HepG2 (cell line): ENCODE measurements around the gene GNPNAT1. TPM values are rescaled to one million over a fixed set of nuclear protein-coding genes. Genes with fewer than 3 reads are reported as not detected.

ENCODE experiments used
- ATAC-seq: fragments of 200-7000 bp; cut with Tn5 transposase; 3 replicates; pipeline ENCODE4 v1.9.1; 2020; ENCODE audit warnings: mild to moderate bottlenecking, moderate library complexity
- BruUV-seq: library from RNA; stranded (reverse); fragments of 400-500 nt; replicated peaks from 2 replicates; lab custom pipeline; 2021; lab: Mats Ljungman, UMichigan
- CTCF ChIA-PET: fragments of 300-600 bp; formaldehyde crosslinking; extraction: SDS; loops from one replicate; lab custom pipeline; 2021; ENCODE audit warnings: low total read pairs, inconsistent platforms, low intra/inter-chr PET ratio; lab: Yijun Ruan, JAX
- POLR2A ChIA-PET: fragments of 350-600 bp; sonication (Branson Sonifier 250); formaldehyde crosslinking; loops from one replicate; lab custom pipeline; 2020; ENCODE audit warnings: antibody characterized with exemption, inconsistent platforms; lab: Yijun Ruan, JAX
- DNase-seq: peaks from one replicate; pipeline ENCODE4 v3.0.0-alpha.2; 2015; ENCODE audit warnings: low spot score
- FAIRE-seq: peaks from 3 replicates; lab custom pipeline; 2011; peaks lifted over from hg19 to GRCh38; lab: Jason Lieb, UNC
- H2AFZ ChIP-seq: one replicate; pipeline ENCODE4 v1.6.1; 2011; ENCODE audit warnings: low read length, inconsistent platforms
- H3K27ac ChIP-seq: fragments of 300-600 bp; 3 replicates; pipeline ENCODE4 v1.8.0; 2011; ENCODE audit warnings: mixed run types, mild to moderate bottlenecking, mixed read lengths, low read length, inconsistent platforms; ENCODE audit not compliant: insufficient read depth; ENCODE audit errors: extremely low read length
- H3K27me3 ChIP-seq, 2 experiments: fragments of 200-600 bp in 1 of 2; 2 replicates in 1 of 2; 3 replicates in 1 of 2; pipeline versions ENCODE4 v1.6.0 to v1.8.0; 2011; ENCODE audit warnings: low read length in 2 of 2, mild to moderate bottlenecking in 2 of 2, moderate library complexity in 2 of 2, inconsistent platforms in 1 of 2; ENCODE audit not compliant: insufficient read depth in 2 of 2, control insufficient read depth in 1 of 2
- H3K36me3 ChIP-seq, 2 experiments: fragments of 200-600 bp in 1 of 2; replicated peaks in 1 of 2; 2 replicates in 1 of 2; 3 replicates in 1 of 2; pipeline versions ENCODE4 v1.5.1 to v1.8.0; 2011; ENCODE audit warnings: low read length in 2 of 2, inconsistent platforms in 1 of 2; ENCODE audit not compliant: insufficient read depth in 2 of 2, control insufficient read depth in 1 of 2
- H3K4me1 ChIP-seq: 2 replicates; pipeline ENCODE4 v1.5.1; 2012; ENCODE audit warnings: low read length, inconsistent platforms; ENCODE audit not compliant: insufficient read depth
- H3K4me2 ChIP-seq: 2 replicates; pipeline ENCODE4 v1.6.0; 2011; ENCODE audit warnings: low read depth, low read length, inconsistent platforms
- H3K4me3 ChIP-seq, 3 experiments: fragments of 200-600 bp in 1 of 3; sonication (generic), shearing (Covaris generic) in 1 of 3; replicated peaks in 1 of 3; 2 replicates each; pipeline ENCODE4 v1.5.1; 2011 to 2016; ENCODE audit warnings: low read length in 3 of 3, inconsistent platforms in 2 of 3, low read depth in 2 of 3, mild to moderate bottlenecking in 2 of 3, control low read depth in 1 of 3, mixed read lengths in 1 of 3; ENCODE audit not compliant: insufficient read depth in 1 of 3
- H3K79me2 ChIP-seq: one replicate; pipeline ENCODE4 v1.6.1; 2011; ENCODE audit warnings: low read length, inconsistent platforms; ENCODE audit not compliant: insufficient read depth
- H3K9ac ChIP-seq: 2 replicates; pipeline ENCODE4 v1.6.0; 2011; ENCODE audit warnings: mild to moderate bottlenecking, low read depth, low read length, inconsistent platforms; ENCODE audit not compliant: insufficient read depth
- H3K9me3 ChIP-seq: 2 replicates; pipeline ENCODE4 v1.5.1; 2012; ENCODE audit warnings: mild to moderate bottlenecking, low read length
- H4K20me1 ChIP-seq: 2 replicates; pipeline ENCODE4 v1.6.0; 2011; ENCODE audit warnings: inconsistent platforms, mild to moderate bottlenecking, low read length, moderate library complexity; ENCODE audit not compliant: insufficient read depth
- ARNTL ChIP-seq: sonication (generic); formaldehyde crosslinking; IDR thresholded peaks from 2 replicates; pipeline ENCODE4 v1.4.0; 2020; ENCODE audit warnings: mild to moderate bottlenecking, missing genetic modification reagents
- KDM5A ChIP-seq: fragments of 200-600 bp; sonication (generic); IDR thresholded peaks from 2 replicates; pipeline ENCODE4 v1.7.0; 2018; ENCODE audit warnings: antibody characterized with exemption, mild to moderate bottlenecking, low read length, borderline replicate concordance
- ZFP82 ChIP-seq: sonication (generic); formaldehyde crosslinking; IDR thresholded peaks from 2 replicates; pipeline ENCODE4 v1.5.1; 2020; ENCODE audit warnings: mild to moderate bottlenecking, missing genetic modification reagents, borderline replicate concordance
- ZMYM3 ChIP-seq: sonication (generic); formaldehyde crosslinking; IDR thresholded peaks from 2 replicates; pipeline ENCODE4 v1.5.1; 2020; ENCODE audit warnings: mild to moderate bottlenecking, missing genetic modification reagents
- ZNF160 ChIP-seq: sonication (generic); formaldehyde crosslinking; IDR thresholded peaks from 2 replicates; pipeline ENCODE4 v1.8.0; 2022; ENCODE audit warnings: mild to moderate bottlenecking, inconsistent platforms, missing genetic modification reagents
- ZNF276 ChIP-seq: sonication (generic); formaldehyde crosslinking; IDR thresholded peaks from 2 replicates; pipeline ENCODE4 v1.4.0; 2020; ENCODE audit warnings: mild to moderate bottlenecking, low read depth, missing genetic modification reagents
- ZNF337 ChIP-seq: sonication (generic); formaldehyde crosslinking; IDR thresholded peaks from 2 replicates; pipeline ENCODE4 v1.5.1; 2020; ENCODE audit warnings: missing genetic modification reagents, low read depth, mild to moderate bottlenecking, borderline replicate concordance
- ZNF484 ChIP-seq: sonication (generic); formaldehyde crosslinking; IDR thresholded peaks from 2 replicates; pipeline ENCODE4 v1.5.1; 2020; ENCODE audit warnings: mild to moderate bottlenecking, low read depth, missing genetic modification reagents, borderline replicate concordance
- ZNF616 ChIP-seq: sonication (generic); formaldehyde crosslinking; IDR thresholded peaks from 2 replicates; pipeline ENCODE4 v1.5.0; 2020; ENCODE audit warnings: low read depth, mild to moderate bottlenecking, missing genetic modification reagents
- ZNF670 ChIP-seq: sonication (generic); formaldehyde crosslinking; IDR thresholded peaks from 2 replicates; pipeline ENCODE4 v1.8.0; 2022; ENCODE audit warnings: mild to moderate bottlenecking, missing genetic modification reagents, borderline replicate concordance
- ZNF710 ChIP-seq: sonication (generic); formaldehyde crosslinking; IDR thresholded peaks from 2 replicates; pipeline ENCODE4 v1.5.0; 2020; ENCODE audit warnings: mild to moderate bottlenecking, missing genetic modification reagents, borderline replicate concordance
- ZNF776 ChIP-seq: sonication (generic); formaldehyde crosslinking; IDR thresholded peaks from 2 replicates; pipeline ENCODE4 v1.4.0; 2020; ENCODE audit warnings: mild to moderate bottlenecking, missing genetic modification reagents
- ZNF781 ChIP-seq: sonication (generic); formaldehyde crosslinking; IDR thresholded peaks from 2 replicates; pipeline ENCODE4 v1.5.1; 2020; ENCODE audit warnings: borderline replicate concordance, mild to moderate bottlenecking, missing genetic modification reagents; ENCODE audit errors: not compliant biosample characterization
- WGBS: methylation state at CpG from one replicate; pipeline ENCODE4 v1.1.6; 2017; ENCODE audit warnings: low lambda C conversion rate; 5-methylcytosine and 5-hydroxymethylcytosine counted together
- in situ Hi-C: cut with HindIII; loops from 2 replicates; pipeline ENCODE4 v1.10.0; 2017; ENCODE audit warnings: low pct_unique_long_range_greater_than_20kb; ENCODE audit not compliant: extremely low pct_ligation_motif_present
- intact Hi-C: fragments of 100-400 bp; cut with micrococcal nuclease; formaldehyde crosslinking; loops from one replicate; pipeline ENCODE4 v1.10.0; 2022; ENCODE audit not compliant: unreplicated experiment
- polyA plus RNA-seq, 8 experiments: library from polyadenylated mRNA; depleted of rRNA in 3 of 8; stranded (reverse) in 7 of 8; unstranded in 1 of 8; fragments of >200 nt; fragmentation: Illumina TruSeq in 4 of 8; extraction: Trizol in 4 of 8; gene quantifications; 2 replicates each; pipeline versions ENCODE4 v1.2.1 to v1.2.3, GENCODE V29; 2011 to 2016; ENCODE audit warnings: low read depth in 4 of 8, missing spikeins in 1 of 8, mixed read lengths in 1 of 8; ENCODE audit not compliant: insufficient read depth in 1 of 8
- total RNA-seq, 5 experiments: library from RNA; depleted of rRNA; stranded (reverse); fragments of >200 nt; fragmentation: Illumina TruSeq; extraction: Trizol; gene quantifications; 2 replicates each; pipeline ENCODE4 v1.2.3, GENCODE V29; 2016; ENCODE audit warnings: low read depth in 1 of 5
- TF ChIP-seq, protein P1 (sequence below): IDR thresholded peaks from 2 replicates; pipeline ENCODE4 v1.6.1; 2016; ENCODE audit warnings: low read depth, missing genetic modification reagents, missing compliant biosample characterization

Gene GNPNAT1
- total and polyA plus RNA-seq, 2 of the 13 experiments (the other 11 are each of a cell fraction or from before 2014, with no cell fraction given): 38.3 to 54.9 TPM

DNA sequence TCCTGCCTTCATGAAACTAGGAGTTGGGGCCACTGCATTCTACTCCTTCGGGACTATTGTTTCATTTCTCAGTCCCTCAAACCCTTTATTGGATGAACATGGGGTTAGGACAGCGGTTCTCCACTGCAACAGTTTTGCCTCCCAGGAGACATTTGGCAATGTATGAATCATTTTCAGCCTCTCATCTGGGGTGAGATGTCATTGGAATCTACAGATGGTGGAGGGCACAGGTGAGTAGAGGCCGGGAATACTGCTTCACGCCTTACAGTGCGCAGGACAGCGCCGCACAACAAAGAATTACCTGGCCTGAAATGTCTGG lies 649 bp upstream of the GNPNAT1 start:
- ATAC-seq: peak; percentile 6
- Histone ChIP-seq H3K27me3 (no peaks in the 10 kb centered on the region; a peak in 2 of 5 replicates), H2AFZ (peak overlapping the region; percentile 89), H3K4me2 (peak overlapping the region; percentile 75), H3K9ac (peak overlapping the region; percentile 80), H3K79me2 (peaks cover 41% of the 10 kb centered on the region), H3K9me3 (no peaks in the 10 kb centered on the region), H4K20me1 (peaks cover 15% of the 10 kb centered on the region; the same call in 1 of the 2 replicates), H3K27ac (peak overlapping the region; percentile 87), H3K36me3 (0 out of 5 replicates have a peak, but pooled peaks cover 0 to 4% of the 10 kb centered on the region in 2 experiments), H3K4me1 (peaks cover 44% of the 10 kb centered on the region), H3K4me3 (peak overlapping the region; percentile 59 to 77 (median 63))
- CTCF ChIA-PET: no interaction called here
- 44% methylated on average over 7 of the region's 7 CpGs for WGBS
- FAIRE-seq: no peak
- in situ Hi-C loops (no loop called here), intact Hi-C loops (no loop called here)
- POLR2A ChIA-PET: interaction anchor here (0.6 to 4.3 kb wide), 17 partner anchors 9 to 240 kb away, joined by 3 to 27 read pairs (median 4); partner anchors contain the start of genes ERO1A, GPR137C, PSMC6 and STYX
- BruUV-seq: TSS peak; percentile 95
- DNase-seq: no peak
- peak; percentile 9; the same call in 1 of the 2 replicates for TF ChIP-seq ZNF776 (CRISPR knock-in tag)
- peak; percentile 57 for TF ChIP-seq ZNF781 (CRISPR knock-in tag)
- no peak for TF ChIP-seq KDM5A
- TF ChIP-seq ARNTL (CRISPR knock-in tag): no peak
- TF ChIP-seq, protein P1, sequence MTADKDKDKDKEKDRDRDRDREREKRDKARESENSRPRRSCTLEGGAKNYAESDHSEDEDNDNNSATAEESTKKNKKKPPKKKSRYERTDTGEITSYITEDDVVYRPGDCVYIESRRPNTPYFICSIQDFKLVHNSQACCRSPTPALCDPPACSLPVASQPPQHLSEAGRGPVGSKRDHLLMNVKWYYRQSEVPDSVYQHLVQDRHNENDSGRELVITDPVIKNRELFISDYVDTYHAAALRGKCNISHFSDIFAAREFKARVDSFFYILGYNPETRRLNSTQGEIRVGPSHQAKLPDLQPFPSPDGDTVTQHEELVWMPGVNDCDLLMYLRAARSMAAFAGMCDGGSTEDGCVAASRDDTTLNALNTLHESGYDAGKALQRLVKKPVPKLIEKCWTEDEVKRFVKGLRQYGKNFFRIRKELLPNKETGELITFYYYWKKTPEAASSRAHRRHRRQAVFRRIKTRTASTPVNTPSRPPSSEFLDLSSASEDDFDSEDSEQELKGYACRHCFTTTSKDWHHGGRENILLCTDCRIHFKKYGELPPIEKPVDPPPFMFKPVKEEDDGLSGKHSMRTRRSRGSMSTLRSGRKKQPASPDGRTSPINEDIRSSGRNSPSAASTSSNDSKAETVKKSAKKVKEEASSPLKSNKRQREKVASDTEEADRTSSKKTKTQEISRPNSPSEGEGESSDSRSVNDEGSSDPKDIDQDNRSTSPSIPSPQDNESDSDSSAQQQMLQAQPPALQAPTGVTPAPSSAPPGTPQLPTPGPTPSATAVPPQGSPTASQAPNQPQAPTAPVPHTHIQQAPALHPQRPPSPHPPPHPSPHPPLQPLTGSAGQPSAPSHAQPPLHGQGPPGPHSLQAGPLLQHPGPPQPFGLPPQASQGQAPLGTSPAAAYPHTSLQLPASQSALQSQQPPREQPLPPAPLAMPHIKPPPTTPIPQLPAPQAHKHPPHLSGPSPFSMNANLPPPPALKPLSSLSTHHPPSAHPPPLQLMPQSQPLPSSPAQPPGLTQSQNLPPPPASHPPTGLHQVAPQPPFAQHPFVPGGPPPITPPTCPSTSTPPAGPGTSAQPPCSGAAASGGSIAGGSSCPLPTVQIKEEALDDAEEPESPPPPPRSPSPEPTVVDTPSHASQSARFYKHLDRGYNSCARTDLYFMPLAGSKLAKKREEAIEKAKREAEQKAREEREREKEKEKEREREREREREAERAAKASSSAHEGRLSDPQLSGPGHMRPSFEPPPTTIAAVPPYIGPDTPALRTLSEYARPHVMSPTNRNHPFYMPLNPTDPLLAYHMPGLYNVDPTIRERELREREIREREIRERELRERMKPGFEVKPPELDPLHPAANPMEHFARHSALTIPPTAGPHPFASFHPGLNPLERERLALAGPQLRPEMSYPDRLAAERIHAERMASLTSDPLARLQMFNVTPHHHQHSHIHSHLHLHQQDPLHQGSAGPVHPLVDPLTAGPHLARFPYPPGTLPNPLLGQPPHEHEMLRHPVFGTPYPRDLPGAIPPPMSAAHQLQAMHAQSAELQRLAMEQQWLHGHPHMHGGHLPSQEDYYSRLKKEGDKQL: no peak
- no peak for TF ChIP-seq ZNF484 (CRISPR knock-in tag)
- TF ChIP-seq ZMYM3: 0 out of 2 replicates have a peak, but pooled peaks have one; percentile 26
- 0 out of 2 replicates have a peak, but pooled peaks have one; percentile 5 for TF ChIP-seq ZNF160 (CRISPR knock-in tag)
- TF ChIP-seq ZNF670: 0 out of 2 replicates have a peak, but pooled peaks have one; percentile 13
- TF ChIP-seq ZNF337 (CRISPR knock-in tag): 0 out of 2 replicates have a peak, but pooled peaks have one; percentile 12
- peak; percentile 70; the same call in 1 of the 2 replicates for TF ChIP-seq ZNF710
- TF ChIP-seq ZNF616: no peak
- TF ChIP-seq ZFP82 (CRISPR knock-in tag): no peak
- TF ChIP-seq ZNF276 (CRISPR knock-in tag): no peak
